WTC11 (cell line): ENCODE data around the gene RIPOR2. TPM values are rescaled to one million over a fixed set of nuclear protein-coding genes. Genes with fewer than 3 reads are reported as not detected.

Experiments used
- ATAC-seq: fragments of 200-7000 bp; cut with Tn5 transposase; 2 replicates; pipeline ENCODE4 v1.10.0; 2021; ENCODE audit warnings: mild to moderate bottlenecking, moderate library complexity
- CTCF ChIA-PET: fragments of 300-600 bp; sonication (Branson Sonifier 250); formaldehyde crosslinking; loops from one replicate; lab custom pipeline; 2021; ENCODE audit warnings: antibody characterized with exemption; lab: Charles Lee
- POLR2A ChIA-PET: fragments of 350-600 bp; sonication (Branson Sonifier 250); formaldehyde crosslinking; loops from one replicate; lab custom pipeline; 2021; ENCODE audit warnings: antibody characterized with exemption; lab: Charles Lee
- DNase-seq: peaks from one replicate; pipeline ENCODE4 v3.0.0; 2021; ENCODE audit warnings: low spot score
- H3K27ac Mint-ChIP-seq: 2 replicates; pipeline ENCODE4 v1.8.0; 2021; ENCODE audit warnings: mixed read lengths
- H3K27me3 Mint-ChIP-seq: 2 replicates; pipeline ENCODE4 v1.8.0; 2021; ENCODE audit warnings: low read depth, mild to moderate bottlenecking, moderate library complexity, mixed read lengths
- H3K36me3 Mint-ChIP-seq: 2 replicates; pipeline ENCODE4 v1.8.0; 2021; ENCODE audit warnings: mixed read lengths
- H3K4me1 Mint-ChIP-seq: 2 replicates; pipeline ENCODE4 v1.8.0; 2022; ENCODE audit warnings: mixed read lengths
- H3K4me3 Mint-ChIP-seq: 2 replicates; pipeline ENCODE4 v1.8.0; 2021; ENCODE audit warnings: mild to moderate bottlenecking, moderate library complexity, mixed read lengths
- H3K9me3 Mint-ChIP-seq: 2 replicates; pipeline ENCODE4 v1.8.0; 2021; ENCODE audit warnings: mixed read lengths
- ATF2 ChIP-seq: sonication (generic); formaldehyde crosslinking; IDR thresholded peaks from 2 replicates; pipeline ENCODE4 v1.8.1; 2022; ENCODE audit warnings: low read depth, missing genetic modification reagents, borderline replicate concordance
- CBFB ChIP-seq: sonication (generic); formaldehyde crosslinking; IDR thresholded peaks from 2 replicates; pipeline ENCODE4 v1.8.1; 2022; ENCODE audit warnings: mild to moderate bottlenecking, low read depth, missing genetic modification reagents
- CTCF ChIP-seq: fragments of 200-600 bp; IDR thresholded peaks from 2 replicates; pipeline ENCODE4 v1.8.0; 2022; ENCODE audit warnings: antibody characterized with exemption
- ELF4 ChIP-seq: sonication (generic); formaldehyde crosslinking; IDR thresholded peaks from 2 replicates; pipeline ENCODE4 v1.8.1; 2022; ENCODE audit warnings: low read depth, mild to moderate bottlenecking, moderate library complexity, missing genetic modification reagents
- FOXJ3 ChIP-seq: sonication (generic); formaldehyde crosslinking; IDR thresholded peaks from 2 replicates; pipeline ENCODE4 v1.9.0; 2021; ENCODE audit warnings: missing genetic modification reagents, mild to moderate bottlenecking, borderline replicate concordance
- IRF2 ChIP-seq: sonication (generic); formaldehyde crosslinking; IDR thresholded peaks from 2 replicates; pipeline ENCODE4 v1.8.0; 2022; ENCODE audit warnings: low read depth, missing genetic modification reagents, borderline replicate concordance
- MAX ChIP-seq: sonication (generic); formaldehyde crosslinking; IDR thresholded peaks from 2 replicates; pipeline ENCODE4 v1.8.0; 2022; ENCODE audit warnings: mild to moderate bottlenecking, missing genetic modification reagents
- NFE2L1 ChIP-seq: sonication (generic); formaldehyde crosslinking; IDR thresholded peaks from 2 replicates; pipeline ENCODE4 v1.8.1; 2023; ENCODE audit warnings: missing genetic modification reagents
- STAT6 ChIP-seq: sonication (generic); formaldehyde crosslinking; conservative IDR thresholded peaks from 2 replicates; pipeline ENCODE4 v1.8.1; 2023; ENCODE audit warnings: mild to moderate bottlenecking, low read depth, missing genetic modification reagents, moderate library complexity
- USF1 ChIP-seq: sonication (generic); formaldehyde crosslinking; IDR thresholded peaks from 2 replicates; pipeline ENCODE4 v1.8.0; 2022; ENCODE audit warnings: mild to moderate bottlenecking, missing genetic modification reagents
- ZNF532 ChIP-seq: fragments of 250-450 bp; sonication (Bioruptor Pico); IDR thresholded peaks from 2 replicates; pipeline ENCODE4 v1.9.0; 2021; ENCODE audit warnings: mild to moderate bottlenecking, borderline replicate concordance
- total RNA-seq: library from RNA; stranded (reverse); gene quantifications from 3 replicates; pipeline ENCODE4 v1.2.3, GENCODE V29; 2021

The RIPOR2 gene
- total RNA-seq, 1 experiment from 2014 or later, result 13.5 TPM

GRCh38 chr6:24980507-24981385 lies 45.0 kb upstream of the RIPOR2 start (continued):
- TF ChIP-seq IRF2 (CRISPR knock-in tag) (no peak), MAX (CRISPR knock-in tag) (peak; percentile 47; the same call in 1 of the 2 replicates), FOXJ3 (CRISPR knock-in tag) (no peak), ELF4 (CRISPR knock-in tag) (no peak), NFE2L1 (no peak), ATF2 (no peak), STAT6 (CRISPR knock-in tag) (no peak)

GRCh38 chr6:24979176-24979575 lies 43.4 kb upstream of the RIPOR2 start:
- Mint-ChIP-seq H3K27ac (peak overlapping the region; percentile 100), H3K4me1 (peaks cover 72% of the 10 kb centered on the region), H3K36me3 (no peaks in the 10 kb centered on the region), H3K4me3 (no peak overlapping the region), H3K9me3 (no peaks in the 10 kb centered on the region), H3K27me3 (no peaks in the 10 kb centered on the region)
- ChIA-PET CTCF (interaction anchor here (6.8 kb wide), 1 partner anchor 12 kb away, joined by 61 read pairs; no protein-coding TSS in a partner anchor), POLR2A (interaction anchor here (0.5 to 0.6 kb wide), 2 partner anchors 23 to 207 kb away, joined by 3 read pairs; no protein-coding TSS in a partner anchor)
- ATAC-seq (no peak), DNase-seq (no peak)
- TF ChIP-seq USF1 (CRISPR knock-in tag) (no peak), ZNF532 (CRISPR knock-in tag) (no peak), CTCF (no peak), CBFB (no peak)
